ENCODE measurements around the gene JAKMIP2.
"Not testable (repeated sequence)": the region's sequence is repeated elsewhere in the genome, so short reads cannot be mapped to it uniquely, and the experiment has no call there.

JAKMIP2 gene

GRCh38 chr5:147782110-147783028 is at the start of gene JAKMIP2:
Gene JAKMIP2, minus strand, starts transcription at chr5:147782728. Its CDS starts 110,922 bp downstream, at chr5:147671806.
- no peak for DNase-seq (ENCODE audit: extremely low spot score, insufficient read length, low read depth)
- no peak for FAIRE-seq

- FAIRE-seq (no peak), DNase-seq (ENCODE audit: extremely low spot score, insufficient read length, low read depth) (no peak)
These were observed 48.9 kb upstream of the JAKMIP2 start, which contains the start of gene SPINK1 for GRCh38 chr5:147831465-147831864. Gene SPINK1, minus strand, starts transcription at chr5:147831671. Its CDS starts 94 bp downstream, at chr5:147831577.

GRCh38 chr5:147830035-147830434 is 47.5 kb upstream of the JAKMIP2 start:
- no peak for DNase-seq (ENCODE audit: extremely low spot score, insufficient read length, low read depth)
- no peak for FAIRE-seq

- FAIRE-seq; DNase-seq (ENCODE audit: extremely low spot score, insufficient read length, low read depth): not testable (repeated sequence)
These were observed 44.5 kb upstream of the JAKMIP2 start for GRCh38 chr5:147827017-147827416.

GRCh38 chr5:147826361-147826760 is 43.8 kb upstream of the JAKMIP2 start:
- FAIRE-seq (no peak), DNase-seq (ENCODE audit: extremely low spot score, insufficient read length, low read depth) (no peak)

GRCh38 chr5:147822686-147823491 is 40.4 kb upstream of the JAKMIP2 start:
- FAIRE-seq = no peak
- no peak for DNase-seq (ENCODE audit: extremely low spot score, insufficient read length, low read depth)

GRCh38 chr5:147822222-147822621 is 39.7 kb upstream of the JAKMIP2 start:
- not testable (repeated sequence) for FAIRE-seq; DNase-seq (ENCODE audit: extremely low spot score, insufficient read length, low read depth)

- DNase-seq (ENCODE audit: extremely low spot score, insufficient read length, low read depth) = no peak
These were observed 39.2 kb upstream of the JAKMIP2 start for GRCh38 chr5:147821766-147822165.

GRCh38 chr5:147819261-147819770 is 36.8 kb upstream of the JAKMIP2 start:
- no peak for FAIRE-seq
- DNase-seq (ENCODE audit: extremely low spot score, insufficient read length, low read depth) = no peak

More at GRCh38 chr5:147821766-147822165, 39.2 kb upstream of the JAKMIP2 start:
- no peak for FAIRE-seq

- no peak for DNase-seq (ENCODE audit: extremely low spot score, insufficient read length, low read depth)
- no peak for FAIRE-seq
These were observed 35.8 kb upstream of the JAKMIP2 start for GRCh38 chr5:147818290-147818689.

- no peak for FAIRE-seq
- no peak for DNase-seq (ENCODE audit: extremely low spot score, insufficient read length, low read depth)
These were observed 31.2 kb upstream of the JAKMIP2 start for GRCh38 chr5:147813696-147814095.

- FAIRE-seq = no peak
These were observed 27.5 kb upstream of the JAKMIP2 start for GRCh38 chr5:147809830-147810666.

GRCh38 chr5:147805030-147805454 is 22.5 kb upstream of the JAKMIP2 start:
- FAIRE-seq (peak; percentile 36), DNase-seq (ENCODE audit: extremely low spot score, insufficient read length, low read depth) (no peak)

More at GRCh38 chr5:147809830-147810666, 27.5 kb upstream of the JAKMIP2 start:
- DNase-seq (ENCODE audit: extremely low spot score, insufficient read length, low read depth) = no peak

GRCh38 chr5:147804334-147804733 is 21.8 kb upstream of the JAKMIP2 start:
- no peak for FAIRE-seq
- no peak for DNase-seq (ENCODE audit: extremely low spot score, insufficient read length, low read depth)

- DNase-seq (ENCODE audit: extremely low spot score, insufficient read length, low read depth) = no peak
- FAIRE-seq = no peak
These were observed 21.4 kb upstream of the JAKMIP2 start for GRCh38 chr5:147803926-147804325.

GRCh38 chr5:147803161-147803560 is 20.6 kb upstream of the JAKMIP2 start:
- not testable (repeated sequence) for FAIRE-seq

GRCh38 chr5:147801461-147801860 is 18.9 kb upstream of the JAKMIP2 start:
- no peak for FAIRE-seq
- DNase-seq (ENCODE audit: extremely low spot score, insufficient read length, low read depth) = no peak

More at GRCh38 chr5:147803161-147803560, 20.6 kb upstream of the JAKMIP2 start:
- not testable (repeated sequence) for DNase-seq (ENCODE audit: extremely low spot score, insufficient read length, low read depth)

GRCh38 chr5:147800491-147800890 is 18.0 kb upstream of the JAKMIP2 start:
- no peak for FAIRE-seq

GRCh38 chr5:147796556-147797308 is 14.2 kb upstream of the JAKMIP2 start:
- DNase-seq (ENCODE audit: extremely low spot score, insufficient read length, low read depth) = no peak
- FAIRE-seq = no peak

More at GRCh38 chr5:147800491-147800890, 18.0 kb upstream of the JAKMIP2 start:
- no peak for DNase-seq (ENCODE audit: extremely low spot score, insufficient read length, low read depth)
